ENCODE results near the gene LDHAL6B. TPM values are rescaled to one million over a fixed set of nuclear protein-coding genes. Genes with fewer than 3 reads are reported as not detected.

LDHAL6B gene
- total and polyA plus RNA-seq, 2 of the 8 experiments (the other 6 are each of a cell fraction or from before 2014, with no cell fraction given): not detected

GRCh38 chr15:59168536-59168935, 38.1 kb upstream of the LDHAL6B start:
- FAIRE-seq (no peak), DNase-seq (ENCODE audit: low read depth in 1 of 2, low spot score in 2 of 2) (no peak)
- Histone ChIP-seq H3K27ac (ENCODE audit: low read depth, low read length) (no peak overlapping the region), H2AK5ac (ENCODE audit: low read depth, low read length) (no peak overlapping the region), H3K9me3 (ENCODE audit: insufficient read depth in 2 of 2, low read depth in 1 of 2, low read length in 1 of 2) (no peaks in the 10 kb centered on the region), H4K91ac (replicated peaks; ENCODE audit: insufficient read length, low read length) (no peak overlapping the region), H3K14ac (ENCODE audit: insufficient read length) (no peak overlapping the region), H4K8ac (ENCODE audit: extremely low read depth, insufficient read depth, low read length) (no peak overlapping the region), H2AFZ (ENCODE audit: low read length) (no peak overlapping the region), H3K4me2 (ENCODE audit: insufficient read depth in 1 of 2, low read depth in 2 of 2, low read length in 2 of 2) (no peak overlapping the region), H3K23ac (ENCODE audit: insufficient read length) (no peak overlapping the region), H2BK12ac (ENCODE audit: low read depth, low read length) (no peak overlapping the region), H2BK120ac (replicated peaks; ENCODE audit: low read depth, low read length) (no peak overlapping the region), H3K18ac (ENCODE audit: extremely low read depth, low read length) (no peak overlapping the region), H2BK20ac (ENCODE audit: low read length) (no peak overlapping the region), H4K20me1 (replicated peaks in 1 of 2; ENCODE audit: control insufficient read depth in 1 of 2, insufficient read depth in 2 of 2, low read length in 2 of 2) (no peaks in the 10 kb centered on the region), H3K9ac (replicated peaks in 1 of 4; ENCODE audit: extremely low read depth in 1 of 4, low read depth in 3 of 4, low read length in 3 of 4) (no peak overlapping the region), H2BK15ac (ENCODE audit: low read length) (no peak overlapping the region), H4K5ac (ENCODE audit: insufficient read length, low read depth, low read length) (no peak overlapping the region), H3K27me3 (replicated peaks in 1 of 4; ENCODE audit: control insufficient read depth in 3 of 4, extremely low read depth in 1 of 4, insufficient read depth in 3 of 4, low read length in 3 of 4) (no peaks in the 10 kb centered on the region), H3K4ac (replicated peaks; ENCODE audit: insufficient read length, low read depth, low read length) (no peak overlapping the region), H3K79me2 (ENCODE audit: control insufficient read depth in 1 of 2, insufficient read depth in 2 of 2, low read length in 2 of 2) (no peaks in the 10 kb centered on the region), H3K79me1 (ENCODE audit: low read depth, low read length) (no peaks in the 10 kb centered on the region), H3K4me3 (ENCODE audit: extremely low read depth in 1 of 4, insufficient read depth in 2 of 4, low read depth in 3 of 4, low read length in 4 of 4) (no peak overlapping the region), H3K56ac (replicated peaks; ENCODE audit: insufficient read length, low read depth, low read length) (no peak overlapping the region), H2BK5ac (ENCODE audit: low read depth, low read length) (no peak overlapping the region), H3K23me2 (ENCODE audit: low read depth, low read length) (no peaks in the 10 kb centered on the region), H3K4me1 (replicated peaks in 1 of 4; ENCODE audit: control insufficient read depth in 3 of 4, insufficient read depth in 4 of 4, low read length in 3 of 4) (no peaks in the 10 kb centered on the region), H3K36me3 (ENCODE audit: control insufficient read depth in 2 of 4, insufficient read depth in 4 of 4, low read length in 3 of 4) (peaks cover under 1 to 31% (median 5%) of the 10 kb centered on the region in 4 experiments; a peak in 6 of 8 replicates)
- WGBS, 2 experiments (ENCODE audit: extremely low coverage in 1 of 2, insufficient coverage in 1 of 2, insufficient read length in 1 of 2, insufficient replicate concordance in 2 of 2, low coverage in 1 of 2, low lambda C conversion rate in 2 of 2, missing lambda C conversion rate in 1 of 2): 87% methylated on average over 7 of the region's 7 CpGs; no CpG with 5 or more reads in 1 of the 2 experiments
- ChIA-PET POLR2A (ENCODE audit: partially characterized antibody) (no interaction called here), CTCF (ENCODE audit: partially characterized antibody) (no interaction called here)
- TF ChIP-seq BCL11A (IDR thresholded peaks at IDR 0.05; ENCODE audit: low read depth in 2 of 2, low read length in 2 of 2): no peak
- no peak for TF ChIP-seq TAF1 (IDR thresholded peaks at IDR 0.05; ENCODE audit: low read depth, low read length)
- no peak for TF ChIP-seq SP1 (IDR thresholded peaks at IDR 0.05; ENCODE audit: low read depth, low read length)
- TF ChIP-seq TAF7 (optimal IDR thresholded peaks at IDR 0.05; ENCODE audit: borderline replicate concordance, low read depth, low read length): no peak
- no peak for TF ChIP-seq JUN (IDR thresholded peaks at IDR 0.05; ENCODE audit: low read depth, low read length)
- TF ChIP-seq CTBP2 (IDR thresholded peaks at IDR 0.05; ENCODE audit: borderline replicate concordance, insufficient read depth, insufficient read length, low read length): no peak
- no peak for TF ChIP-seq RFX5 (IDR thresholded peaks at IDR 0.05; ENCODE audit: borderline replicate concordance, low read depth, low read length)
- no peak for TF ChIP-seq RAD21 (IDR thresholded peaks at IDR 0.05 in 1 of 2, conservative IDR thresholded peaks at IDR 0.05 in 1 of 2; ENCODE audit: low read depth in 2 of 2, low read length in 2 of 2)
- TF ChIP-seq POLR2A (IDR thresholded peaks at IDR 0.05; ENCODE audit: control extremely low read depth in 1 of 2, low read depth in 2 of 2, low read length in 2 of 2): no peak
- no peak for TF ChIP-seq YY1 (IDR thresholded peaks at IDR 0.05; ENCODE audit: low read depth, low read length)
- TF ChIP-seq NANOG (IDR thresholded peaks at IDR 0.05; ENCODE audit: insufficient read depth, low read depth, low read length, poor library complexity, severe bottlenecking): no peak
- TF ChIP-seq HDAC6 (IDR thresholded peaks at IDR 0.05; ENCODE audit: low read depth, low read length): no peak
- no peak for TF ChIP-seq TCF12 (IDR thresholded peaks at IDR 0.05; ENCODE audit: low read depth, low read length)

Data from H1 (cell line).